Mesodermal cell (in vitro differentiated cells): ENCODE data around the gene HLA-E.
"Not testable (repeated sequence)": the region's sequence is repeated elsewhere in the genome, so short reads cannot be mapped to it uniquely, and the experiment has no call there.

Experiments
- H3K27ac ChIP-seq: 2 replicates; pipeline ENCODE4 v1.7.0; 2013; ENCODE audit warnings: mild to moderate bottlenecking, low read depth, low read length, moderate library complexity; ENCODE audit not compliant: severe bottlenecking
- H3K36me3 ChIP-seq: 2 replicates; pipeline ENCODE4 v1.7.1; 2013; ENCODE audit warnings: mild to moderate bottlenecking, low read length, moderate library complexity; ENCODE audit not compliant: control insufficient read depth, insufficient read depth
- H3K4me1 ChIP-seq: one replicate; pipeline ENCODE4 v1.7.1; 2013; ENCODE audit warnings: mild to moderate bottlenecking, low read length; ENCODE audit not compliant: insufficient read depth, control insufficient read depth, poor library complexity, severe bottlenecking
- H3K4me3 ChIP-seq: 2 replicates; pipeline ENCODE4 v1.7.0; 2013; ENCODE audit warnings: low read length, control low read depth, mild to moderate bottlenecking; ENCODE audit not compliant: insufficient read depth, poor library complexity, severe bottlenecking; ENCODE audit errors: extremely low read depth
- H3K9me3 ChIP-seq: 2 replicates; pipeline ENCODE4 v1.7.1; 2013; ENCODE audit warnings: mild to moderate bottlenecking, low read length, moderate library complexity; ENCODE audit not compliant: control insufficient read depth
- WGBS, 2 experiments: methylation state at CpG; one replicate each; pipeline ENCODE4 v1.1.5; 2013; ENCODE audit warnings: missing lambda C conversion rate in 2 of 2; ENCODE audit not compliant: insufficient coverage in 2 of 2; 5-methylcytosine and 5-hydroxymethylcytosine counted together

The HLA-E gene

DNA sequence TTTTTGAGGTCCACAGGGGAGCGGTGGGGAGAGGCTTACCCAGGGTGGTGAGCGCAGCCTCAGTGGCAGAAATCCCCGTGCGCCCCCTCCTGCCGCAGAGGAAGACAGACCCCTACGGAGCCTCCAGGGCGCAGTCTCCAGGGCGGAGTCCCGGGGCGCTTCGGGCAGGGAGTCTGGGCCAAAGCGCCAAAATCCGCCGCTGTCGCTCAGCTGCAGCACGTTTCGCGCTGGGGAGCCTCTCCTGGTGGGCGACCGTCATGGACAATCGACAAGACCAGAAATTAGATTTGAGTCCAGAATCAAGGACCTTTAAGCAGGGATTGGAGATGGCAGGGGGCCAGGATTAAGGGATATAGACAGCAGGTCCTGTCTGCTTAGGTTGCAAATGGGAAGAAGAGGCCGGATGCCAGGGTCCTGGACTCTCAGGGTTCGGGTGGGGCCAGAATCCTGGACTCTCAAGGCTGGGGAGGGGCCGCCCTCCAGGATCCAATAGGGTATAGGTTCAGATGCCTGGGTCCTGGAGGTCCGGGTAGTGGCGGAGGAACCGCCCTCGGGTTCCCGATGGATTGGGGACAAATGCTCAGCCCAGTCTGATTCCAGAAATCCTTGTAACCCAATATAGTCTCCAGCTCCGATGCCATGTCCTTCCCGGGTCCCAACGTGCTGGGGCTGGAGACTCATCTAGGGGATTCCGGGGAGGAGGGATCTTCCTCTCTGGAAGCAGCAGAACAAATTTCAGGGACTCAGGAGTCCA, 7.9 kb upstream of the HLA-E start:
- no peaks in the 10 kb centered on the region for H3K36me3 ChIP-seq
- H3K4me3 ChIP-seq = no peak overlapping the region
- H3K4me1 ChIP-seq = peaks cover 9% of the 10 kb centered on the region
- no peaks in the 10 kb centered on the region for H3K9me3 ChIP-seq
- H3K27ac ChIP-seq = no peak overlapping the region
- 13 to 16% methylated on average over 27 to 29 of the region's 33 CpGs for WGBS, 2 experiments

DNA sequence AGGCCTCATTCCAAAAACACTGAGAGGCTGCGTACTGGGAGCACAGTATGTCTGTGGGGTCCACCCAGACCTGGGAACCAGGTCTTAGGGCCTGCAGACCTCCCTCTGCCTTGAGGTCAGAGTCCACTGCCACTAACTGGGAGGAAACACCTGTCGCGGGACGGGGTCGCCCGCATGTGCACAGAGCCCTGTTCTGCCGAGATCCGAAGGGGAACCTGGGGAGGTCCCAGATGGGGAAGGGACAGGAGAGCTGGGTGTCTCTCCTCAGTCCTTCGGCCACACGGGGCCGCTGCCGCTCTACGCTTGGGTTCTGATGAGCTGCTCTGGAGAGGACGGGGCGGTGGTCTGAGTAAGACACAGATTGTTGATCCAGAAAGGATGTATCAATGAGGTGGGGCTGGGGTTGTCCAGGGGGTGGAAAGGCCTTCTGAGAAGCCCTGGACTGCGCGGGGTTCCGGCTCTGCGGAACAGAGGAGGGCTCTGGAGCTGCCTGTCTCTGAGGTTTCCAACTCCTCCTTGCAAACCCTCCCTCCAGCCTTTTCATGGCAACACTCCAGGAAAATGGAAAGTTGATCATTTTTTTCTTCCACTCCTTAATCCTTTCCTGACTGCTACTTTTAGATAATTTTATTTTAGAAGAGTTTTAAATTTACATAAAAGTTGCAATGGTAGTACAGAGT, 7.2 kb upstream of the HLA-E start:
- H3K9me3 ChIP-seq, H3K36me3 ChIP-seq: not testable (repeated sequence)

DNA sequence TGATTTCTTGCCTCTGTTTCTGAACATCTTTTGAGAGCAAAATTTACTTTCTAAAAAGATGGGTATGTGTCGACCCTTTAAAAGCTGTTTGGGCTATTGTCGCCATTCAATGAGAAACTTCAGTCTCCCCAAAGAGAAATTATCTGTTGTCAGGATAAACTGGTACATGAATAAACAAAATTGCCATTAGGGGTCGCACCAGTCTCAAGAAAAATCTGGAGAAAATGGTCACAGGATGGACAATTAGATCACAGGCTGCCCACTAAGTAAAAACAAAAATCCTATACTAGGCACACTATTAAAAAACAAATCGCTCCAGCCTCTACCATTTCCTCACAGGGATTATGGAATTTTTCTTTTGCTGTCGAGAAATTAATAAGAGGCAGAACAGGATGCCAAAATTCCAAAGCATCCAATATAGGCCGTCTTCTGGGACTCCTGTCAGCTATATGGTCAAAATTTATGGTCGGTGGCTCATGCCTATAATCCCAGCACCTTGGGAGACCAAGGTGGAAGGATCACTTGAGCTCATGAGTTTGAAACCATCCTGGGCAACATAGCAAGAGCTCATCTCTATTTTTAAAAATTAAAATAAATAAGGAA, 5.5 kb upstream of the HLA-E start:
- peaks cover 9% of the 10 kb centered on the region for H3K4me1 ChIP-seq
- no peak overlapping the region for H3K27ac ChIP-seq
- H3K36me3 ChIP-seq = no peaks in the 10 kb centered on the region
- H3K4me3 ChIP-seq = no peak overlapping the region
- H3K9me3 ChIP-seq = no peaks in the 10 kb centered on the region
- WGBS, 2 experiments = 47 to 55% methylated on average over 3 to 5 of the region's 7 CpGs

More for the DNA sequence above, 7.2 kb upstream of the HLA-E start:
- not testable (repeated sequence) for H3K27ac ChIP-seq, H3K4me1 ChIP-seq, H3K4me3 ChIP-seq
- WGBS, 2 experiments = 5 to 7% methylated on average over 13 to 15 of the region's 19 CpGs

DNA sequence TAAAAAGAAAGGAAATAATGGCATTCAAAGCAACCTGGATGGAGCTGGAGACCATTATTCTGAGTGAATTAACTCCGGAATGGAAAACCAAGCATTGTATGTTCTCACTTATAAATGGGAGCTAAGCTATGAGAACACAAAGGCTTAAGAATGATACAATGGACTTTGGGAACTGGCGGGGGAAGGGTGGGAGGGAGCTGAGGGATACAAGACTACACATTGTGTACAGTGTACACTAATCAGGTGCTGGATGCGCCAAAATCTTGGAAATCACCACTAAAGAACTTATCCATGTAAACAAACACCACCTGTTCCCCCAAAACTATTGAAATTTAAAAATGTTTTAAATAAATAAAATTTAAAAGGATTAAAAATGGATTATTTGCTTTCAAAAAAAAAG, 4.1 kb upstream of the HLA-E start:
- no peak overlapping the region for H3K27ac ChIP-seq
- peaks cover 1% of the 10 kb centered on the region for H3K36me3 ChIP-seq
- WGBS, 2 experiments = 100% methylated on average over 1 to 2 of the region's 3 CpGs
- peaks cover 9% of the 10 kb centered on the region for H3K4me1 ChIP-seq
- no peak overlapping the region for H3K4me3 ChIP-seq
- H3K9me3 ChIP-seq = no peaks in the 10 kb centered on the region

DNA sequence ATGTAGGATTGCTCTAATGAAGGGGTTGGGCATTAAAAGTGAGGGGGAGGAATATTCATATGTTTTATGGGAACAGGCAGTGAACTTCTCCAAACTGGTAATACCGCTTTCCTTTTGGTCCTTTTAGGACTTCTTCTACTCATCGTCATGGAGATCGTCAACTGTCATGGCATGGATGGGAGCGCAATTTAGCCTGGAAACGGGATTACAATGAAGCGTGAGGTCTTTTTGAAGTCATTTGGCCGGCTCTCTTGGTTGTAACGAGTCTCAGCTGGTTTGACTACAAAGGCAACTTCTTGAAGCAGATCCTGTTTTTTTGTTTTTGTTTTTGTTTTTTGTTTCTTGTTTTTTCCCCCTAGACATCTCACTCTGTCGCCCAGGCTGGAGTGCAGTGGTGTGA, 1.4 kb upstream of the HLA-E start:
- Histone ChIP-seq H3K36me3 (peaks cover 21% of the 10 kb centered on the region), H3K27ac (no peak overlapping the region), H3K9me3 (no peaks in the 10 kb centered on the region), H3K4me1 (no peaks in the 10 kb centered on the region), H3K4me3 (no peak overlapping the region)
- 74 to 80% methylated on average over 6 to 8 of the region's 9 CpGs for WGBS, 2 experiments

DNA sequence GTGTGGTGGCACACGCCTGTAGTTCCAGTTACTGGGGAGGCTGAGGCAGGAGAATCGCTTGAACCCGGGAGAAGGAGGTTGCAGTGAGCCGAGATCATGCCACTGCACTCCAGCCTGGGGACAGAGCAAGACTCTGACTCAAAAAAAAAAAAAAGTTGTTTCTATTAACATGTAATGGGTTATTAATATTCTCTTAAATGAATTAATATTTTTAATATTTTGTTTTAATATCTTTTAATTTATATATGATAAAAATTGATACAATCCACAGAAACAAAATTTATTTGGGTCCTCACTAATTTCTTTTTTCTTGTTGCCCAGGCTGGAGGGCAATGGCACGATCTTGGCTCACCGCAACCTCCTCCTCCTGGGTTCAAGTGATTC, 620 bp upstream of the HLA-E start:
- peak overlapping the region; percentile 92 for H3K4me3 ChIP-seq
- peaks cover 22% of the 10 kb centered on the region for H3K36me3 ChIP-seq
- H3K4me1 ChIP-seq, H3K27ac ChIP-seq, H3K9me3 ChIP-seq: not testable (repeated sequence)
- 90 to 100% methylated on average over 2 to 5 of the region's 6 CpGs for WGBS, 2 experiments

DNA sequence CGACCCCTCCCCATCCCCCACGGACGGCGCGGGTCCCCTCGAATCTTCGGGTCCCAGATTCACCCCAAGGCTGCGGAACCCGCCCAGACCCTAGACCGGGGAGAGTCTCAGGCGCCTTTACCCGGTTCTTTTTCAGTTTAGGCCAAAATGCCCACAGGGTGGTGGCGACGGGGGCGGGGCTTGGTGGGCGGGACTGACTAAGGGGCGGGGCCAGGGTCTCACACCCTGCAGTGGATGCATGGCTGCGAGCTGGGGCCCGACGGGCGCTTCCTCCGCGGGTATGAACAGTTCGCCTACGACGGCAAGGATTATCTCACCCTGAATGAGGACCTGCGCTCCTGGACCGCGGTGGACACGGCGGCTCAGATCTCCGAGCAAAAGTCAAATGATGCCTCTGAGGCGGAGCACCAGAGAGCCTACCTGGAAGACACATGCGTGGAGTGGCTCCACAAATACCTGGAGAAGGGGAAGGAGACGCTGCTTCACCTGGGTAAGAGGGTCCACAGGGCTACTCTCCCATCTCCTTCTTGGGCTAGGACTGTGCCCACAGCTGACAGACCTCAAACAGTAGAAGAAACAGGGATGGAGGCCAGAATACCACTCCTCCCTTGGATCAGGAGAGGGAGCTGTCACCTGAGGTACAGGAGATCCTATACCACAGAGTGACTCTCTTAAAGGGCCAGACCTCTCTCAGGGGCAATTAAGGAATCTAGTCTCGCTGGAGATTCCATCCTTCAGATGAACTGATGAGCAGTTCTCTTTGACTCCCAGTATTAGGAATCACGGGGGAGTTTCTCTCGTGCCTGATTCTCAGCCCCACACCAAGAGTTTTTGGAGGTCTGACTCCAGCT, 942 bp downstream of the HLA-E start:
- Histone ChIP-seq H3K27ac (peak overlapping the region; percentile 77), H3K36me3 (peaks cover 22% of the 10 kb centered on the region), H3K9me3 (no peaks in the 10 kb centered on the region), H3K4me3 (peak overlapping the region; percentile 92), H3K4me1 (no peaks in the 10 kb centered on the region)
- WGBS, 2 experiments = 21 to 33% methylated on average over 30 of the region's 38 CpGs

DNA sequence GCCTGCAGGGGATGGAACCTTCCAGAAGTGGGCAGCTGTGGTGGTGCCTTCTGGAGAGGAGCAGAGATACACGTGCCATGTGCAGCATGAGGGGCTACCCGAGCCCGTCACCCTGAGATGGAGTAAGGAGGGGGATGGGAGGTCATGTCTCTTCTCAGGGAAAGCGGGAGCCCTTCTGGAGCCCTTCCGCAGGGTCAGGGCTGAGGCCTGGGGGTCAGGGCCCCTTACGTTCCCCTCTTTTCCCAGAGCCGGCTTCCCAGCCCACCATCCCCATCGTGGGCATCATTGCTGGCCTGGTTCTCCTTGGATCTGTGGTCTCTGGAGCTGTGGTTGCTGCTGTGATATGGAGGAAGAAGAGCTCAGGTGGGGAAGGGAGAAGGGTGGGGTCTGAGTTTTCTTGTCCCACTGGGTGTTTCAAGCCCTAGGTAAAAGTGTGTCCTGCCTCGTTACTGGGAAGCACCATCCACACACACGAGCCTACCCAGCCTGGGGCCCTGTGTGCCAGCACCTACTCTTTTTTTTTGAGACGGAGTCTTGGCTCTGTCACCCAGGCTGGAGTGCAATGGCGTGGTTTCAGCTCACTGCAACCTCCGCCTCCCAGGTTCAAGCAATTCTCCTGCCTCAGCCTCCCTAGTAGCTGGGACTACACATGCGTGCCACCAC, 2.1 kb downstream of the HLA-E start:
- H3K9me3 ChIP-seq, H3K4me1 ChIP-seq, H3K27ac ChIP-seq, H3K4me3 ChIP-seq: not testable (repeated sequence)
- H3K36me3 ChIP-seq = peaks cover 22% of the 10 kb centered on the region
- WGBS, 2 experiments = 91 to 99% methylated on average over 6 to 11 of the region's 14 CpGs

DNA sequence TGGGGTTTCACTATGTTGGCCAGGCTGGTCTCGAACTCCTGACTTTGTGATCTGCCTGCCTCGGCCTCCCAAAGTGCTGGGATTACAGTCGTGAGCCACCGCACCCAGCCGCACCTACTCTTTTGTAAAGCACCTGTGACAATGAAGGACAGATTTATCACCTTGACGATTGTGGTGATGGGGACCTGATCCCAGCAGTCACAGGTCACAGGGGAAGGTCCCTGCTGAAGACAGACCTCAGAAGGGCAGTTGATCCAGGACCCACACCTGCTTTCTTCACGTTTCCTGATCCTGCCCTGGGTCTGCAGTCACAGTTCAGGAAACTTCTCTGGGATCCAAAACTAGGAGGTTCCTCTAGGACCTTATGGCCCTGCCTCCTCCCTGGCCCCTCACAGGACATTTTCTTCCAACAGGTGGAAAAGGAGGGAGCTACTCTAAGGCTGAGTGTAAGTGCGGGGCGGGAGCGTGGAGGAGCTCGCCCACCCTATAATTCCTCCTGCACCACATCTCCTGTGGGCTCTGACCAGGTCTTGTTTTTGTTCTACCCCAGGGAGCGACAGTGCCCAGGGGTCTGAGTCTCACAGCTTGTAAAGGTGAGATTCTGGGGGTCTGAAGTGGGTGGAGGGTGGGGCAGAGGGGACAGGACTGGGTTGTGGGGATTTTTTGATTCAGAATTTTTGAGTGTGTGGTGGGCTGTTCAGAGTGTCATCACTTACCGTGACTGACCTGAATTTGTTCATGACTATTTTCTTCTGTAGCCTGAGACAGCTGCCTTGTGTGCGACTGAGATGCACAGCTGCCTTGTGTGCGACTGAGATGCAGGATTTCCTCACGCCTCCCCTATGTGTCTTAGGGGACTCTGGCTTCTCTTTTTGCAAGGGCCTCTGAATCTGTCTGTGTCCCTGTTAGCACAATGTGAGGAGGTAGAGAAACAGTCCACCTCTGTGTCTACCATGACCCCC, 3.0 kb downstream of the HLA-E start:
- Histone ChIP-seq H3K27ac (no peak overlapping the region), H3K9me3 (no peaks in the 10 kb centered on the region), H3K36me3 (peaks cover 22% of the 10 kb centered on the region), H3K4me1 (peaks cover 3% of the 10 kb centered on the region), H3K4me3 (no peak overlapping the region)
- 94% methylated on average over 11 to 12 of the region's 16 CpGs for WGBS, 2 experiments
